Inflammatory macrophage (primary cell): Measurements from ENCODE around the gene DCTN2.

Source experiments
- DNase-seq, 2 donors: peaks; one replicate each; pipeline ENCODE4 v3.0.0-alpha.2; 2020 to 2022

DCTN2 gene

GRCh38 chr12:57487597-57488401, 59.2 kb downstream of the DCTN2 start, which contains the start of gene MARS1:
Gene MARS1 (plus strand): TSS chr12:57488068. CDS start chr12:57488091, 23 bp downstream.
- DNase-seq = peak; percentile 96 to 97

- no peak for DNase-seq
Measured at GRCh38 chr12:57487055-57487596, 59.9 kb downstream of the DCTN2 start.

- DNase-seq = no peak
Measured at GRCh38 chr12:57485695-57486094, 61.3 kb downstream of the DCTN2 start.

GRCh38 chr12:57483466-57483865, 63.5 kb downstream of the DCTN2 start:
- DNase-seq = no peak

- no peak for DNase-seq
Measured at GRCh38 chr12:57481671-57482070, 65.3 kb downstream of the DCTN2 start.
